ACHN (cell line): ENCODE results near the gene IFITM5.
A peak's percentile ranks its signal among the peaks of the same experiment; 100 is the strongest.
"Not testable (repeated sequence)": the region's sequence is repeated elsewhere in the genome, so short reads cannot be mapped to it uniquely, and the experiment has no call there.

Source experiments
- DNase-seq: peaks from one replicate; pipeline ENCODE4 v3.0.0-alpha.2; 2015
- in situ Hi-C: cut with HindIII; loops from 2 replicates; pipeline ENCODE4 v1.10.0; 2017; ENCODE audit warnings: low sequenced_read_pairs, low pct_ligation_motif_present, low pct_unique_long_range_greater_than_20kb

The IFITM5 gene

DNA sequence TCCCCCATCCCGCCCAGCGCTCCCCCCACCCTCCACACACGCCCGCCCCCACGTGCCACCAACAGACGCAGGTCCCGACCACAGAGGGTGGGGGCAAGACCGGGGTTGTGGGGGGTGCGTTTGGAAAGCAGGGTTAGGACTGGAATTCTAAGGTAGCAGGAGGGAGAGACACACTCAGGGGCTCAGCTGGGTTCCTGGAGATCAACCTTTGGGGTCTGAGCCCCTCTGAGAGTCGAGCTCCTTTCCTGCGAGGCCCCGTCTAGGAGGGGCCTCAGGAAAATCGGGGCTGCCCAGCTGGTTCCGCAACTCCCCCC is 10.0 kb downstream of the IFITM5 start:
- DNase-seq: no peak
- in situ Hi-C loops: no loop called here

DNA sequence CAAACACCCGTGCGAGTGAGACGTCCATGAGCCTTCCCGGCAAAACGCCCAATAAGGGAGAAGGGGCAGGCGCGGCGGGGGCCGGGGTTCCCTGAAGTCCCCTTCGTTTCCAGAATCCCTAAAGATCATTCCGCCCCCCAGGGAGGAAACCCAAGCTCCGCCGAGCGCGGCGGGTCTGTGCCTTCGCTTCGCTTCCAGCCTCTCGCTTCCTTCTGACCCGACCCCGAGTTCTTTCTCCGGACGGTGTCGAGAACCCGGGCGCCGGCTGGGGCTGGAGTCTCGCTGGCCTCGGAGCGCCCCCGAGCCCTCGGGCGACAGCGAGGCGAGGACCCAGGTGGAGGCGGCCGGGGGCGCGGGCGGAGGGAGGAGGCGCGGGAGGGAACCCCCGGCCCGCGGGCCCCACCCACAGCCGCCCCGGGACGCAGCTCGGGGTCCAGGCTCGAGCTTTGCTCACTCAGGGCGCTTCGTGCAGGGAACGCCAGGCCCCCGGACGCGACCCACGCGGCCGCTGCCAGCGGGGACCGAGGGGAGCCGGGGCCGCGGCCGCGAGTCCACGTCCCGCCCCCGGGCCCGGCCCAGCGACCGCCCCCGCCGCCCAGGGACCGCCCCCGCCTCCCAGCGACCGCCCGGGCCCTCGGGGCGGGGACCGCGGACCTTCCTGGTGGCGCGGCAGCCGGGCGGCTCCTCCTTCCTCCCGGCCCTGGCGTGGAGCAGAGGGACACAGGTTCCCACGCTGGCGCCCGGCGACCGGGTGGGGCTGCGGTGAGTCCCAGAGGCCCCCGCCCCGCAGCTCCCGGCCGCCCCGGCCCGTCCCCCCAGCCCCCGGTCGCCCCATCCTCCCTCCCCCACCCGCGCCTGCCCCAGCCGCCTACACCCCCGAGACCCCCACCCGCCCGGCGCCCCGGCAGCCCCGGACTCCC is 10.6 kb downstream of the IFITM5 start, which contains the start of gene PGGHG:
Gene PGGHG, plus strand, starts transcription at position 649 of the 920 bp plus-strand sequence. CDS start 691 bp downstream, outside the sequence.
- in situ Hi-C loops: no loop called here
- peak; percentile 36 for DNase-seq

DNA sequence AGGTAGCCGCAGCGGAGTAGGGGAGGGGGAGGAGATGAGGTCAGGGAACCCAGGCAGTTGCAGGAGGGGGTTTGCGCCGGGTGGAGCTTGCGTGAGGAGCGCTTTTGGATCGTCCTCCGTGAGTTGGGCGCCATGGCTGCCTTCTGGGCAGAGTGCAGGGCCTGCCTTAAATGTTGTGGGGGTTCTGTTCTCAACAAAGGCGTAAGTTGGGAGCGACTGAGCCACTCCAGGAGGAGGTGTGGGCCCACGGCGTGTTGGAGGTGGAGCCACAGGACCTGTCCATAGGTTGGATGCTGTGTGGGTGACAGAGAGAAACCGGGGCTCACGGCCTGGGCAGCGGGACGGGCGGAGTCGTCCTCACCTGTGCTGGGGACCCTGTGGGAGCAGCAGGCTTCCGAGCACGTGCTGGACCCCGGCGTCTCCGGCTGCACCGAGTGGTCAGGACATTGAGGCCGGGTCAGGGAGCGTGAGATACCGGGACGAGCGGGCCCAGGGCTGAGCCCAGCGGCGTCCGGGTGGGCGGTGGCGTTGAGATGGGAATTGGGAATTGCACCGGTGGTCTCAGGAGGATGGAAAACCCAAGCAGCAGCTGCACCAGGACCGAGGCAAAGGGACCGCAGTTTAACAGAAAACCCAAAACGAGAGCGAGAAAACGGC is 11.4 kb downstream of the IFITM5 start:
- in situ Hi-C loops: no loop called here
- DNase-seq: no peak

DNA sequence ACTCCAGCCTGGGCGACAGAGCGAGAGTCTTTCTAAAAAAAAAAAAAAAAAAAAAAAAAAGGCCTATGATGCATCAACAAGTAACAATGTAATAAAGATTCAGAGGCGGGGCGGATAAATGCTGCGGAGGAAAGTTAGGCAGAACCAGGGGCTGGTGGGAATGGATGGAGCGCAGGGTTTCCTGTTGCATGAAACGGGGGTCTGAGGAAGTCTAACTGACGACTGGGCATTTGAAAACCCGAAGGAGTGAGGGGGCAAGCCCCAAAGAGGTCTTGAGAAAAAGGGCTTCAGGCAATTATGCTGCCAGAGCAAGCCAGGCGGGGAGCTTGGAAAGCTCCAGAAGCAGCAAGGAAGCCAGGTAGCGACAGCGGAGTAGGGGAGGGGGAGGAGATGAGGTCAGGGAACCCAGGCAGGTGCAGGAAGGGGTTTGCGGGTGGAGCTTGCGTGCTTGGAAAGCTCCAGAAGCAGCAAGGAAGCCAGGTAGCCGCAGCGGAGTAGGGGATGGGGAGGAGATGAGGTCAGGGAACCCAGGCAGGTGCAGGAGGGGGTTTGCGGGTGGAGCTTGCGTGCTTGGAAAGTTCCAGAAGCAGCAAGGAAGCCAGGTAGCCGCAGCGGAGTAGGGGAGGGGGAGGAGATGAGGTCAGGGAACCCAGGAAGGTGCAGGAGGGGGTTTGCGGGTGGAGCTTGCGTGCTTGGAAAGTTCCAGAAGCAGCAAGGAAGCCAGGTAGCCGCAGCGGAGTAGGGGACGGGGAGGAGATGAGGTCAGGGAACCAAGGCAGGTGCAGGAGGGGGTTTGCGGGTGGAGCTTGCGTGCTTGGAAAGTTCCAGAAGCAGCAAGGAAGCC is 12.1 kb downstream of the IFITM5 start:
- DNase-seq, in situ Hi-C loops: not testable (repeated sequence)

DNA sequence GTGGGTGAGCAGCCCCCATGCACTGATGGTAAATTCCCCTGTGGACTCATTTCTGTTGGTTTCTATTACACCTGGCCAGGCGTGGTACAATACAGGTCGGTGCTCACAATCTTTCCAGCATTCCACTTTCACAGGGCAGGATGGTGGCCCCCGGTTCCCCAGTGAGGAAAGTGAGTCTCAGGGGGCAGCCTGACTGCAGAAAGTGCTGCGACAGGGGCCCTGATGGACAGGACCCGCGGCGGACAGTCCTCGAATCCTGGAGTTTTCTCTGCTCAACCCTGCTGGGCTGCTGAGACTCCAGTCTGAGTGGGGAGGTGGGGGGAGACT is 13.5 kb downstream of the IFITM5 start:
- in situ Hi-C loops: no loop called here
- no peak for DNase-seq

DNA sequence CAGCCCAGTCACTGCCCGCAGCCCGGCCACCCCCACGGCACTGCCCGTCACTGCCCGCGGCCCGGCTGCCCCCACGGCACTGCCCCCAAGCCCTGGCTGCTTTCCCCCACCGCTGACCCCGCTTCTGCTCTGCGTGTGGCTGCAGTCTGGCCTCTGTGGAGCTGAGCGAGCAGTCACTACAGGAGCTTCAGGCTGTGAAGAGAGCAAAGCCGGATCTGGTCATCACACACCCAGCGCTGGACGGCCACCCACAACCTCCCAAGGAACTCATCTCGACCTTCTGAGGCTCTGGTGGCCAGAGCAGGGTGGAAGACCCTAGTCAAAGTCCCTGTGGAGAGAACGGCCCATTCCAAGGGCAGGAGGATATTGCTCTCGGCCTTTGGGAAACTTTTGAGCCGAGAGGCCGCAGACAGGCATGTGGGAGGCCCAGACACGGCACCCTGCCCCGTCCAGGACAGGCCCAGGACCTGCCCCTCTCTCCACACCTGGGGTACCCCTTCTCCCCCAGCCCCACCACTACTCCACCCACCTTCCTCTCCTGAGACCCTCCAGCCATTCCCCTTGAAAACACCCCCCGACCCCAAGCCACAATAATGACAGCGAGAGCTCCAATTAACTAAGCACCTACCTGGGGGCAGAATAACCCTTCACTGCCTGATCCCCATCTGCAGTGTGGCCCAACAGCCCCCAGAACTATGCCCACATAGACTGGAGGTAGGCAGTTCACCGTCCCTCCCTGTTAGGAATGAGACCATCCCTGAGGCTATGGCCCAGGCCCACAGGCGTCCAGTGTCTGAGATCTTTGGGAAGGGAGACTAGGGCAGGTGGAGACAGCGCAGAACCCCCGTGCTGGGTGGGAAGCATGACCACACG is 14.1 kb downstream of the IFITM5 start:
- no peak for DNase-seq
- in situ Hi-C loops: no loop called here

DNA sequence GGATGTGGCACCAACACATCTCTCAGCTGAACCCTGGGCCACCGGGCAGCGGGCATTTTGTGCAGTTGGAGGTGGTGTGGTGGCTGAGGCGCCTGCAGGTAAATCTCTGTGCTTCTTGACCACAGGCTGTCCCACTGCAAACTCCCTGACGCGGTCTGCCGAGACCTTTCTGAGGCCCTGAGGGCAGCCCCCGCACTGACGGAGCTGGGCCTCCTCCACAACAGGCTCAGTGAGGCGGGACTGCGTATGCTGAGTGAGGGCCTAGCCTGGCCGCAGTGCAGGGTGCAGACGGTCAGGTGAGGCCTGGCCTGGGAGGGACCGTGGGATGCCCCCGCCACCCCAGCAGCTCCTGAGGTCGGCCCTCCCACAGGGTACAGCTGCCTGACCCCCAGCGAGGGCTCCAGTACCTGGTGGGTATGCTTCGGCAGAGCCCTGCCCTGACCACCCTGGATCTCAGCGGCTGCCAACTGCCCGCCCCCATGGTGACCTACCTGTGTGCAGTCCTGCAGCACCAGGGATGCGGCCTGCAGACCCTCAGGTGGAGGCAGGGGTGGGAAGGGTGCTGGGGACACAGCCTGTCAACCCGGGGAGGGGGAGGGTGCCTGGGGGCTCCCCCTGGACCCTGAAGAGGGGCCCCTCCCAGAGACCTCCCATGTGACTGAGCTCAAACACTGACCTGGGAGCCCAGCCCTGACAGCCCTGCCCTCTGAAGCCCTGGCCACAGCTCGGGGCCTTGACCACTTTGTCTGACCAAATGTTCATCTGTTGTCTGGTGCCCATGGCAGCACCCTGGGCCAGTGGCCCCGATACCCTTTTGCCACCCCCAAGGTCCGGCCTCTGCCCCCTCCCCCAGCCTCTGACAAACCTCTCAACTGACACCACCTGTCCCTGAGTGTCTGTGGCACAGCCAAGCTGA is 15.0 kb downstream of the IFITM5 start:
- in situ Hi-C loops: no loop called here
- DNase-seq: no peak

DNA sequence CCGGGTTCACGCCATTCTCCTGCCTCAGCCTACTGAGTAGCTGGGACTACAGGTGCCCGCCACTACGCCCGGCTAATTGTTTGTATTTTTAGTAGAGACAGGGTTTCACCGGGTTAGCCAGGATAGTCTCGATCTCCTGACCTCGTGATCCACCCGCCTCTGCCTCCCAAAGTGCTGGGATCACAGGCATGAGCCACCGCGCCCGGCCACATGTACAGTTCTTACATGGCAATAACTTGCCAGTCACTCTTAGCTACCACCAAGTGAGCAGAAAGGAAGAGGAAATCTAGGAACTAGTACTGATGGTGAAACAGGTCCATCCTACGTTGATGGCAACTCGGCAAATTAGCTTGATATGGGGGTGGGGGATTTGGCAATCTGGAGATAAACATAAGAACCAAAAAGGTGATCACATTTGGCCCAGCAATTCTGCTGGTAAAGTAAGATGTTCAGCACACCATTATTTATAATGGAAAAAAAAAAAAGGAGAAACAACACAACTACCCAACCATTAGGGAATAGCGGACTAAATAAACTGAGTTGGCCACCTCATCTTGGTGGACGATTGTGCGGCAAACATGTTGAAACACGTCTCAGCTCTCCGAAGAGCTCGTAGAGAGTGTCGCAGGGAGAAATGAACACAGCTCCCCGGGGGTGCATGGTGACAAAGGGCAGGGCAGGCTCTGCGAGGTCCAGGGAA is 15.8 kb downstream of the IFITM5 start:
- no peak for DNase-seq
- in situ Hi-C loops: no loop called here

DNA sequence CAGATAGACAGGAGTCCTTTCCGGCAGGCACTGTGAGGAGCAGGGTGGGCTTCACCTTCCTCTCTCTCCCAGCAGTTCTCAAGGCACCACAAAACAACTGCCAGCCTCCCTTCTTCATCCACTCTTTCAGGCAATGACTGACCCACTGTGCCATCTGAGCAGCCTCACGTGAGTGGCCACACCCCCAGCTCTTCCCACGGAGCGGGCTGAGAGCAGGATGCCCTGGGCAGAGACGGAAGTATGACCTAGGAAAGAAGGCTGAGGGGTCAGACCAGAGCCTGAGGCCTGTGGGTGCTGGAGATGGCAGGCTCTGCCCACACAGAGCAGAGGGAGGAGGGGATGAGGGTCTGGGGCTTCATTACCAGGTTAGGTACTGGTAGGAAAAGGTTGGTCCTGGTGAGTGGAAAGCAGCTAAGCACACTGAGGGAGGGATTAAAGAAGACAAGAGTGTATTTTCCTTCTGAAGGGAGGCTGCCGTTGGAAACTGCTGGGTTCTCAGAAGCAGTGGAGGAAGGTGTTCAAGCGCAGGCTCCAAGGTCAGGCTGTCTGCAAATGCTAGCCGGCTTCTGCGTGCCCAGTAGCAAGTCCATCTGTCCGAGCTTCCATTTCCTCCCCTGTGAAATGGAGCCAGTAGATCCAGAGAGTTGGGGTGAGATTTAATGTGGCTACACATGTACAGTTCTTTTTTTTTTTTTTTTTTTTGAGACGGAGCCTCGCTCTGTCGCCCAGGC is 16.5 kb downstream of the IFITM5 start:
- in situ Hi-C loops: no loop called here
- DNase-seq: no peak

DNA sequence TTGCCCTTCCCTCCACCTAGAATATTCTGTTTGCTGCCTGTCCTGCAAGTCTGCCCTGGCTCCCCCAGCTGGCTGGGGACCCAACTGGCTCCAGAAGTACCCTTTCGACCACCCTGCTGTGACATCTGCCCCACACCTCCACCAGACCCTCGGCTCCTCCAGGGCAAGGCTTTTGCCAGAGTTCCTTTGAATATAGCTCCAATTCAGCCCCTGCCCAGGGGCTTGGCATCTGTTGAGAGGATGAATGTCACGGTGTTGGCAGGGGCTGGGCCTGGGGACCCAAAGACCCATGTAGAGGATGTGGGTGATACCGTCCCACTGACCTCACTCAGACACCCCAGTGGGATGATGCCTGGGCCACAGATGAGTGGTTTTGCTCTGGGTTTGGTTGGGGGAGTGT is 17.2 kb downstream of the IFITM5 start:
- DNase-seq: no peak
- in situ Hi-C loops: no loop called here

DNA sequence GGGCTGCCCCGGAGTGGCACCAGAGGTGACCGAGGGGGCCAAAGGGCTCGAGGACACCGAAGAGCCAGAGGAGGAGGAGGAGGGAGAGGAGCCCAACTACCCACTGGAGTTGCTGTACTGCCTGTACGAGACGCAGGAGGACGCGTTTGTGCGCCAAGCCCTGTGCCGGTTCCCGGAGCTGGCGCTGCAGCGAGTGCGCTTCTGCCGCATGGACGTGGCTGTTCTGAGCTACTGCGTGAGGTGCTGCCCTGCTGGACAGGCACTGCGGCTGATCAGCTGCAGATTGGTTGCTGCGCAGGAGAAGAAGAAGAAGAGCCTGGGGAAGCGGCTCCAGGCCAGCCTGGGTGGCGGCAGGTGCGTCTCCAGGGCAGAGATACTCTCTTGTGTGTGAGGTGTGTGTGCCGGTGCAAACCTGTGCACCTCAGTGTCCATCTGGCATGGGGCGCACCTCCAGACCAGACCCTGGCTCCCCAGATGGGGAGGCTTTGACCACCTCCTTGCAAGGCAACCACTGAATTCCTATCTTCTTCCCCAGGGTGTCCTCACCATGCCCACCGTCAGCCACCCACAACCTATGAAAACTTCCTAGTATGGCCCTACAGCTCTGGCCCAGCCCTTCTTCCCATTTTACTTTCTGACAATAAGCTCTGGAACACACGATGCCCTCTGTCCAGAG is 17.7 kb downstream of the IFITM5 start:
- in situ Hi-C loops: no loop called here
- no peak for DNase-seq

DNA sequence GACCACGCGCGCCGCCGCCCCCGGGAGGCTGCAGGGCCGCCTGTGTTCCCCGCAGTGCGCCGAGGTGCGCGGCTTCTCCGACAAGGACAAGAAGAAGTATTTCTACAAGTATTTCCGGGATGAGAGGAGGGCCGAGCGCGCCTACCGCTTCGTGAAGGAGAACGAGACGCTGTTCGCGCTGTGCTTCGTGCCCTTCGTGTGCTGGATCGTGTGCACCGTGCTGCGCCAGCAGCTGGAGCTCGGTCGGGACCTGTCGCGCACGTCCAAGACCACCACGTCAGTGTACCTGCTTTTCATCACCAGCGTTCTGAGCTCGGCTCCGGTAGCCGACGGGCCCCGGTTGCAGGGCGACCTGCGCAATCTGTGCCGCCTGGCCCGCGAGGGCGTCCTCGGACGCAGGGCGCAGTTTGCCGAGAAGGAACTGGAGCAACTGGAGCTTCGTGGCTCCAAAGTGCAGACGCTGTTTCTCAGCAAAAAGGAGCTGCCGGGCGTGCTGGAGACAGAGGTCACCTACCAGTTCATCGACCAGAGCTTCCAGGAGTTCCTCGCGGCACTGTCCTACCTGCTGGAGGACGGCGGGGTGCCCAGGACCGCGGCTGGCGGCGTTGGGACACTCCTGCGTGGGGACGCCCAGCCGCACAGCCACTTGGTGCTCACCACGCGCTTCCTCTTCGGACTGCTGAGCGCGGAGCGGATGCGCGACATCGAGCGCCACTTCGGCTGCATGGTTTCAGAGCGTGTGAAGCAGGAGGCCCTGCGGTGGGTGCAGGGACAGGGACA is 18.4 kb downstream of the IFITM5 start:
- in situ Hi-C loops: no loop called here
- DNase-seq: no peak

DNA sequence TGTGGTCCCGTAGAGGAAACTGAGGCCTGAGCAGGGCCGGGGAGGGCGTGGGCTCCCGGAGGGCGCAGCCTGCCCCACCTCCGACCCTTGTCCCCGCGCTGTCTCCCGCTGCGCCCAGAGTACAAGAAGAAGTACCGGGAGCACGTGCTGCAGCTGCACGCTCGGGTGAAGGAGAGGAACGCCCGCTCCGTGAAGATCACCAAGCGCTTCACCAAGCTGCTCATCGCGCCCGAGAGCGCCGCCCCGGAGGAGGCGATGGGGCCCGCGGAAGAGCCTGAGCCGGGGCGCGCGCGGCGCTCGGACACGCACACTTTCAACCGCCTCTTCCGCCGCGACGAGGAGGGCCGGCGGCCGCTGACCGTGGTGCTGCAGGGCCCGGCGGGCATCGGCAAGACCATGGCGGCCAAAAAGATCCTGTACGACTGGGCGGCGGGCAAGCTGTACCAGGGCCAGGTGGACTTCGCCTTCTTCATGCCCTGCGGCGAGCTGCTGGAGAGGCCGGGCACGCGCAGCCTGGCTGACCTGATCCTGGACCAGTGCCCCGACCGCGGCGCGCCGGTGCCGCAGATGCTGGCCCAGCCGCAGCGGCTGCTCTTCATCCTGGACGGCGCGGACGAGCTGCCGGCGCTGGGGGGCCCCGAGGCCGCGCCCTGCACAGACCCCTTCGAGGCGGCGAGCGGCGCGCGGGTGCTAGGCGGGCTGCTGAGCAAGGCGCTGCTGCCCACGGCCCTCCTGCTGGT is 19.2 kb downstream of the IFITM5 start:
- in situ Hi-C loops: no loop called here
- DNase-seq: peak; percentile 53
